ENCODE measurements around the gene MAT1A. TPM values are rescaled to one million over a fixed set of nuclear protein-coding genes. Genes with fewer than 3 reads are reported as not detected.

Gene MAT1A
- total and polyA plus RNA-seq, 2 of the 8 experiments (the other 6 are each of a cell fraction or from before 2014, with no cell fraction given): 4.1 to 6.4 TPM

DNA sequence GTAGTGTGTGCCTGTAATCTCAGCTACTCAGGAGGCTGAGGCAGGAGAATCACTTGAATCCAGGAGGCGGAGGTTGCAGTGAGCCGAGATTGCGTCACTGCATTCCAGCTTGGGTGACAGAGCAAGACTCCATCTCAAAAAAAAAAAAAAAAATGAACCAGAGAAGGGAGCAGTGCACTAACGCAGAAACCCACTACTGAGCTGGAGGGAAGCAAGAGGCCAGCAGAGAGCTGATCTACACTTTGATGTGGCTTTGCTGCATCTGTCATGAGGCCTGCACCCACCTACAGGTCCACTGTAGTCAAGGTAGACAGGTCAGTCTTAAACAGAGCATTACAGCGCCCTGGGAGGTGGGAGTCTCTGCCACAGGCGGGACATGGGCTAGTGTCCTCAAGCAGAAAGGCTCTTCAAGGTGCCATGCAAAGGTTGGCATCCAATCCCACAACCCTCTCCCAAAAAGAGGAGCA lies 30.0 kb downstream of the MAT1A start:
- H3K79me2 ChIP-seq (ENCODE audit: control insufficient read depth in 1 of 2, insufficient read depth in 2 of 2, low read length in 2 of 2): no peaks in the 10 kb centered on the region
- H4K91ac ChIP-seq (replicated peaks; ENCODE audit: insufficient read length, low read length): no peak overlapping the region
- no peaks in the 10 kb centered on the region for H3K23me2 ChIP-seq (ENCODE audit: low read depth, low read length)
- H3K27me3 ChIP-seq (replicated peaks in 1 of 4; ENCODE audit: control insufficient read depth in 3 of 4, extremely low read depth in 1 of 4, insufficient read depth in 3 of 4, low read length in 3 of 4): no peaks in the 10 kb centered on the region
- no peak overlapping the region for H3K18ac ChIP-seq (ENCODE audit: extremely low read depth, low read length)
- no peaks in the 10 kb centered on the region for H3K79me1 ChIP-seq (ENCODE audit: low read depth, low read length)
- ChIA-PET POLR2A (ENCODE audit: partially characterized antibody) (no interaction called here), CTCF (ENCODE audit: partially characterized antibody) (interaction anchor here (0.6 to 2.6 kb wide), 15 partner anchors 8 to 601 kb away, joined by 3 to 15 read pairs (median 4); partner anchors contain the start of gene MAT1A)
- no peaks in the 10 kb centered on the region for H4K20me1 ChIP-seq (replicated peaks in 1 of 2; ENCODE audit: control insufficient read depth in 1 of 2, insufficient read depth in 2 of 2, low read length in 2 of 2)
- no peak overlapping the region for H4K5ac ChIP-seq (ENCODE audit: insufficient read length, low read depth, low read length)
- H3K9ac ChIP-seq (replicated peaks in 1 of 4; ENCODE audit: extremely low read depth in 1 of 4, low read depth in 3 of 4, low read length in 3 of 4): no peak overlapping the region
- no peak overlapping the region for H2AFZ ChIP-seq (ENCODE audit: low read length)
- no peak overlapping the region for H2BK120ac ChIP-seq (replicated peaks; ENCODE audit: low read depth, low read length)
- H3K56ac ChIP-seq (replicated peaks; ENCODE audit: insufficient read length, low read depth, low read length): no peak overlapping the region
- H2BK20ac ChIP-seq (ENCODE audit: low read length): no peak overlapping the region
- peaks cover 0 to 3% (median under 1%) of the 10 kb centered on the region in 4 experiments; a peak in 1 of 7 replicates for H3K4me1 ChIP-seq (replicated peaks in 1 of 4; ENCODE audit: control insufficient read depth in 3 of 4, insufficient read depth in 4 of 4, low read length in 3 of 4)
- no peak overlapping the region for H3K27ac ChIP-seq (ENCODE audit: low read depth, low read length)
- no peak for DNase-seq (ENCODE audit: low read depth in 1 of 2, low spot score in 2 of 2)
- H3K36me3 ChIP-seq (ENCODE audit: control insufficient read depth in 2 of 4, insufficient read depth in 4 of 4, low read length in 3 of 4): no peaks in the 10 kb centered on the region
- no peak overlapping the region for H3K4me3 ChIP-seq (ENCODE audit: extremely low read depth in 1 of 4, insufficient read depth in 2 of 4, low read depth in 3 of 4, low read length in 4 of 4)
- no peak overlapping the region for H3K14ac ChIP-seq (ENCODE audit: insufficient read length)
- H4K8ac ChIP-seq (ENCODE audit: extremely low read depth, insufficient read depth, low read length): no peak overlapping the region
- WGBS, 2 experiments (ENCODE audit: extremely low coverage in 1 of 2, insufficient coverage in 1 of 2, insufficient read length in 1 of 2, insufficient replicate concordance in 2 of 2, low coverage in 1 of 2, low lambda C conversion rate in 2 of 2, missing lambda C conversion rate in 1 of 2): 90% methylated on average over 5 of the region's 6 CpGs; no CpG with 5 or more reads in 1 of the 2 experiments
- no peak overlapping the region; the same call in 1 of the 2 replicates for H2BK5ac ChIP-seq (ENCODE audit: low read depth, low read length)
- no peak overlapping the region for H3K4ac ChIP-seq (replicated peaks; ENCODE audit: insufficient read length, low read depth, low read length)
- H3K4me2 ChIP-seq (ENCODE audit: insufficient read depth in 1 of 2, low read depth in 2 of 2, low read length in 2 of 2): no peak overlapping the region
- H2BK12ac ChIP-seq (ENCODE audit: low read depth, low read length): no peak overlapping the region
- no peak overlapping the region for H2AK5ac ChIP-seq (ENCODE audit: low read depth, low read length)
- H3K23ac ChIP-seq (ENCODE audit: insufficient read length): no peak overlapping the region
- no peak overlapping the region for H2BK15ac ChIP-seq (ENCODE audit: low read length)
- FAIRE-seq: no peak
- H3K9me3 ChIP-seq (ENCODE audit: insufficient read depth in 2 of 2, low read depth in 1 of 2, low read length in 1 of 2): 0 out of 4 replicates have a peak, but pooled peaks cover 3 to 4% of the 10 kb centered on the region in 2 experiments
- no peak for TF ChIP-seq HDAC6 (IDR thresholded peaks at IDR 0.05; ENCODE audit: low read depth, low read length)
- no peak for TF ChIP-seq CEBPB (IDR thresholded peaks at IDR 0.05; ENCODE audit: low read depth, low read length)
- no peak for TF ChIP-seq ZNF274 (IDR thresholded peaks at IDR 0.05; ENCODE audit: borderline replicate concordance, extremely low read depth, low read length)
- no peak for TF ChIP-seq GTF2F1 (IDR thresholded peaks at IDR 0.05; ENCODE audit: borderline replicate concordance, low read depth, low read length)
- TF ChIP-seq KDM5A (IDR thresholded peaks at IDR 0.05; ENCODE audit: low read length): no peak
- no peak for TF ChIP-seq KDM4A (IDR thresholded peaks at IDR 0.05; ENCODE audit: low read depth, low read length, severe bottlenecking)
- no peak for TF ChIP-seq SIRT6 (IDR thresholded peaks at IDR 0.05; ENCODE audit: low read length)
- no peak for TF ChIP-seq SAP30 (IDR thresholded peaks at IDR 0.05; ENCODE audit: insufficient read depth, insufficient replicate concordance, low read length)
- TF ChIP-seq RBBP5 (IDR thresholded peaks at IDR 0.05; ENCODE audit: borderline replicate concordance, low read depth, low read length): no peak
- TF ChIP-seq, protein P1, sequence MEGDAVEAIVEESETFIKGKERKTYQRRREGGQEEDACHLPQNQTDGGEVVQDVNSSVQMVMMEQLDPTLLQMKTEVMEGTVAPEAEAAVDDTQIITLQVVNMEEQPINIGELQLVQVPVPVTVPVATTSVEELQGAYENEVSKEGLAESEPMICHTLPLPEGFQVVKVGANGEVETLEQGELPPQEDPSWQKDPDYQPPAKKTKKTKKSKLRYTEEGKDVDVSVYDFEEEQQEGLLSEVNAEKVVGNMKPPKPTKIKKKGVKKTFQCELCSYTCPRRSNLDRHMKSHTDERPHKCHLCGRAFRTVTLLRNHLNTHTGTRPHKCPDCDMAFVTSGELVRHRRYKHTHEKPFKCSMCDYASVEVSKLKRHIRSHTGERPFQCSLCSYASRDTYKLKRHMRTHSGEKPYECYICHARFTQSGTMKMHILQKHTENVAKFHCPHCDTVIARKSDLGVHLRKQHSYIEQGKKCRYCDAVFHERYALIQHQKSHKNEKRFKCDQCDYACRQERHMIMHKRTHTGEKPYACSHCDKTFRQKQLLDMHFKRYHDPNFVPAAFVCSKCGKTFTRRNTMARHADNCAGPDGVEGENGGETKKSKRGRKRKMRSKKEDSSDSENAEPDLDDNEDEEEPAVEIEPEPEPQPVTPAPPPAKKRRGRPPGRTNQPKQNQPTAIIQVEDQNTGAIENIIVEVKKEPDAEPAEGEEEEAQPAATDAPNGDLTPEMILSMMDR (IDR thresholded peaks at IDR 0.05; ENCODE audit: control extremely low read depth in 1 of 3, insufficient read depth in 1 of 3, low read depth in 1 of 3, low read length in 3 of 3): no peak
- TF ChIP-seq ASH2L (IDR thresholded peaks at IDR 0.05; ENCODE audit: low read length): no peak
- no peak for TF ChIP-seq BCL11A (IDR thresholded peaks at IDR 0.05; ENCODE audit: low read depth in 2 of 2, low read length in 2 of 2)
